H1 (cell line): ENCODE data around the gene TMEM117. TPM values are rescaled to one million over a fixed set of nuclear protein-coding genes. Genes with fewer than 3 reads are reported as not detected.

Experiments
- BACH1 ChIP-seq: IDR thresholded peaks from 2 replicates; pipeline ENCODE4 v1.6.1; 2012; ENCODE audit warnings: low read length, improper control_type of control experiment
- CHD1 ChIP-seq: IDR thresholded peaks from 2 replicates; pipeline ENCODE4 v1.6.1; 2012; ENCODE audit warnings: low read depth, low read length, improper control_type of control experiment
- CTCF ChIP-seq, 3 experiments: IDR thresholded peaks; 1 replicate in 2 of 3; 2 replicates in 1 of 3; pipeline versions ENCODE4 v1.5.1 to v1.6.1; 2011; ENCODE audit warnings: low read length in 3 of 3, mild to moderate bottlenecking in 3 of 3, inconsistent platforms in 2 of 3, low read depth in 1 of 3, moderate library complexity in 1 of 3; ENCODE audit not compliant: insufficient read depth in 1 of 3; ENCODE audit errors: control extremely low read depth in 1 of 3
- JUND ChIP-seq: IDR thresholded peaks from 2 replicates; pipeline ENCODE4 v1.6.1; 2011; ENCODE audit warnings: mild to moderate bottlenecking, improper control_type of control experiment, low read length
- TAF1 ChIP-seq: IDR thresholded peaks from 2 replicates; pipeline ENCODE4 v1.6.1; 2011; ENCODE audit warnings: mild to moderate bottlenecking, low read depth, low read length
- YY1 ChIP-seq: IDR thresholded peaks from 2 replicates; pipeline ENCODE4 v1.6.1; 2011; ENCODE audit warnings: low read depth, mild to moderate bottlenecking, low read length
- polyA plus RNA-seq, 7 experiments: library from polyadenylated mRNA; depleted of rRNA in 3 of 7; stranded (reverse) in 5 of 7; unstranded in 2 of 7; fragments of >200 nt in 5 of 7; fragments of 200-250 nt in 2 of 7; gene quantifications; 1 replicate in 5 of 7; 2 replicates in 1 of 7; 4 replicates in 1 of 7; pipeline versions ENCODE4 v1.2.1 to v1.2.3, GENCODE V29; 2011 to 2013; ENCODE audit warnings: missing spikeins in 2 of 7, mixed read lengths in 2 of 7
- total RNA-seq: library from RNA; stranded (reverse); fragmentation: NEBNext Ultra II Directional; extraction: Animal tissue kit (Norgen Biotek cat#: 25700); gene quantifications from 2 replicates; pipeline ENCODE4 v1.2.1, GENCODE V29; 2021

The TMEM117 gene
- total and polyA plus RNA-seq, 2 of the 8 experiments (the other 6 are each of a cell fraction or from before 2014, with no cell fraction given): 0.80 to 1.4 TPM

- TF ChIP-seq CTCF (IDR thresholded peaks at IDR 0.05; ENCODE audit: control extremely low read depth in 1 of 3, insufficient read depth in 1 of 3, low read depth in 1 of 3, low read length in 3 of 3) (no peak), TAF1 (no peak), JUND (no peak), BACH1 (no peak), YY1 (no peak), CHD1 (no peak)
- TF ChIP-seq, all 59 proteins: peak for 0
Measured at GRCh38 chr12:43835264-43835655, 621 bp upstream of the TMEM117 start (continued).
